NCI-H345 treated with DMSO at 0.1 percent for 48 hours (cell line): ENCODE results near the gene HRH1.

ENCODE experiments used
- DNase-seq: peaks from one replicate; lab custom pipeline; 2025; ENCODE audit not compliant: unreplicated experiment; lab: John Stamatoyannopoulos, UW

HRH1 gene

DNA sequence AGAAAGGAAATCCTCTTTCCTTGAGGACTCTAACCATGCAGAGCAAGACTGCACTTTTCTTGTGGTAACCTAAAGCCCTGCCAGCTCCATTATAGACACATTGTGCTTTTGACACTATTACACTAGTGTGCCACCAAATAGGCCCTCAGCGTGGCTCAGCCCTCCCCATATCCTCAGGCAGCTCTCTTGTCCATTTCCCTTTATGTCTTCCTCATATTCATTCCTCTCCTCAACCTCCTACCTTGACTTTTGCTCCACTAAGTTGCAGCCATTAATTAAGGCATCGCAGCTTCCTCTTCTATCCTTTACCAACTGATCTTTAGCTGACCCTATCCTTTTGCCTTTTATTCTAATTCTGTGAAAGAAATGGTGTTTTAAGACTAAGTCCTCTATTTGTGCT lies 121.6 kb downstream of the HRH1 start:
- DNase-seq, result no peak

DNA sequence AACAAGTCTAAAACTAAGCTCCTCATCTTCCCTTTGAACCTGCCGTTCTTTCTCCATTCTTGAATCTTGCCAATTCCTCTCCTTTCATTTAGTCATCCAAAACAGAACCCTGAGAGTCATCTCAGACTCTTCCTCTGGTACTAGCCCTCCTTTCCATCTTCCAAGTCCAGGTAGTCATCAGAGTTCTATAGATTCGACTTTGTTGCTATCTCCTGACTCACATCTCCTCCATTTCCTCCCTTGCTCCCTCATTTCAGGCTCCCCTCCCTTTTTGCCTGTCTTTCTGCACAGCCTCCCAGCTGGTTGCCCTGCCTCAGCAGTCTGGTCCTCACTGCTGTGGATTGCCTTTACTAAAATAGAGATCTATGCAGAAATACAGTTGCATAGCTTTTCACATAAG lies 122.6 kb downstream of the HRH1 start:
- no peak for DNase-seq

DNA sequence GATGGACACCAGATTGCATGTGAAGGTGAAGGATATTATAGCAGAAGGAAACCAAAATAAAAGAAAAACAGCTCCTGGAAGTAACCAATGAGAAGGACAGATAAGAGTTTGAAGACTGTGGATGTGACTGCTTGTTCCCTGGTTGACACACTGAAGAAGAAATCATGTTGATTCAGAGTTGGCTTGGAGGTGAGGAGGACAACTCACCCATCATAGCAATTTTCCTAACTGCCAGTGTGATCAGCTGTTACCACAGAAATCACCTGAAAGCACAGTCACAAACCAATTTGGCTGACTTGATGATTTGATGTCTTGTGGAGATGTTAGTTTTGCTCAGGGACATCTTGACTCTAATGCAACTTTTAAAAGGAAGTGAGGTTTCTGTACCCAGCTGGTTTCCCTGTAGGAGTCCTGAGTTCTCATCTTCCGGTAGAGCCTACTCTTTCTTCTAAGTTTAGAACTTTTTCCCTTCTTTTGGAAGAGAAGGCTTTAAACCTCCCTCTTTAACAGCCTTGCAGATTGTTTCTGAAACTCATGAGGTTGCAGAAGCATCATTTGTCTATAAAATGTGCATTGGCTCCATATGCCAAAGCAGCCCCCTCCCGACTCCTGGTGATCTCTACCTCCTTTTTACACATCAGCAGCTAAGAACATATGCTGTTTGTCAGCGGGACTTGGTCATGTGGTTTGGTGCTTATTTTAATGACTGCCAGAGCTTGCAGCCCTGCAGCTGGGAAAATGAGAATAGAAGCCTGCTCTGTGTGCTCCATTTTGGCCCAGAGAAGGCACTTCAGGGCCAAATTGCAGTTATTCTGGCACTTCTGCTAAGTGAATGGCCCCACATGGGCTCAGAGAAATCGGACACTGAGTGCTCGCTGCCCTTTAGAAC lies 128.2 kb downstream of the HRH1 start:
- no peak for DNase-seq

DNA sequence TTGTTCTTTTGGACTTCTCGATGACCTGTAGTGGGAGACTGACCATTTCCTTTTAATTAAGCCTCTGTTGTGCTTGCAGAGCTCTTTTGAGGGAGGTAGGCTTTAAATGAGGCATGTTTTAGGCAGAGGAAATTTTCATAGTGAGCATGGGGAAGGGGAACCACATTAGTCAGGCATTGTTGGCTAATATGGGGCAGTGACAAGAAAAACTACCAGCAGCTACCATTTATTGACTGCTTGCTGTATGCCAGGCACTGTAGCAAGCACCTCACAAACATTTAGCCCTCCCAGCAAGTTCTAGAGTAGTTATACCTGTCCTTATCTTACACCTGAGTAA lies 128.8 kb downstream of the HRH1 start:
- no peak for DNase-seq

DNA sequence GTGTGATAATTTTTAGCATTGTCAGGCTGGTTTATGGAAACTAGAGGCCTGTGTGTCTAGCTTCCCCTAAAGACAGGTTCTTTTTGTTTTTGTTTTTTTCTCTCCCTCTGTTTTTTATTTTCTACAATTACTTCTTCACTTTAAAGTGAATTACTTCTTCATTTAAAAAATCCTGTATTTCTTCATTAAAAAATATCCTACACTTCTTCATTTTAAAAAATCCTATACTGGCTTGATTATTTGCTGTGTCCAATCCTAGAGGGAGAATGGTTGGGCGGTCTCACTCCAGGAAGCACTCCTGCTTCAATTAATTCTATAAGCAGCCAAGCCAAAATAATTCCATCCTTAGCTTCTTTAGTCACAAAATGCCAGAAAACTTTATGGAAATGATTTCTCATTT lies 129.7 kb downstream of the HRH1 start:
- no peak for DNase-seq

DNA sequence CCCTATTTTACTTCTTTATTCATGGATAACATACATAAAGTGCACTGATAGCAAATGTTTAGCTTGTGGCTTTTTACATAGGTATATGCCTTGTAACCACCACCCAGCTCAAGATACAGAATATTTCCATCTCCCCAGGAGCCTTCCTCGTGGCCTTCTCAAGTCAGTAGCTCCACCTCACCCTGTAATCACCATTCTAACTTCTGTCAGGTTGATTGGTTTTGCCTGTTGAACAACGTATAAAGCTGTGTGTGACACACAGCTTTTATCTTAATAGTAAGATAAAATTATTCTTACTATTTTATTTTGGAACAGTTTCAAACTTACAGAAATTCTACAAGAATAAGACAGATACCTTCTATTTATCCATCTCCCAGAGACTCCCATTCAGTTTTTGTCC lies 131.2 kb downstream of the HRH1 start:
- no peak for DNase-seq

DNA sequence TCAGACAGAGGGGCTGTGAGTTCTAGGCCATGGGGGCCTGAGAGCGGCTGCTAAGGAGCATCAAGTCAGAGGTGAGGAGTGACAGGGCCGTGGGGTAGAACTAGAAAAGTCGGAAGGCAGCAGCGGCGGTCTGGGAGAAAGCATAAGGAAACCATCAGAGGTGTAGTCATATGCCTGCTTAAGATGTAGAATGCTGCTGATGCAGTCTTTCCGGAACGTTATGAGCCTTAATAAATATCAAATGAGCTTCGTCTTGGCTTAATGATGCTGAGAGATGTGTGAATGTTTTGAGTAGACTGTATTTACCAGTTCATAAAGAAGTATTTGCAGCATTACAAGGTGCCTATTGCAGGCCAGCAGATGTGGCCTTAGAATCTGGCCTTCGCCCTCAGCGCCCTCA lies 133.1 kb downstream of the HRH1 start:
- DNase-seq, result no peak

DNA sequence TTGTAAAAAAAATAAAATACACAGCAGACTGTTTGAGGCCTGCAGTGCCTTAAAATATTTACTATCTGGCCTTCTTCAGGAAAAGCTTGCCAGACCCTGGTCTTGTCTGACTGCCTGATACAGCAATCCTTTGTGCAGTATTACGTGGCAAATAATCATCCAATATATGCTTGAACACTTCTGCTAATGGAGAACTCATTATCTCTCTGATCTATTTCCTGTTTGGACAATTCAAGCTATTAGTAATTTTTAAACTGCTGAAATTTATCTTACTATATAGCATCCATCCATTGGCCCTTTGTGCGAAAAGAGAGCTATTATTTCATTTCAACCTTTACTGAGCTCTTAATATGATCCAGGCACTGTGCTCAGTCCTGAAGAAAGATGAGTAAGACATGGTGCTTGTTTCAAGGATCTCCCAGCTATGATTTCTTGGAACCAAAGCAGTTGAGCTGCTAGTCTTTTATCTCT lies 133.8 kb downstream of the HRH1 start:
- DNase-seq, result no peak

DNA sequence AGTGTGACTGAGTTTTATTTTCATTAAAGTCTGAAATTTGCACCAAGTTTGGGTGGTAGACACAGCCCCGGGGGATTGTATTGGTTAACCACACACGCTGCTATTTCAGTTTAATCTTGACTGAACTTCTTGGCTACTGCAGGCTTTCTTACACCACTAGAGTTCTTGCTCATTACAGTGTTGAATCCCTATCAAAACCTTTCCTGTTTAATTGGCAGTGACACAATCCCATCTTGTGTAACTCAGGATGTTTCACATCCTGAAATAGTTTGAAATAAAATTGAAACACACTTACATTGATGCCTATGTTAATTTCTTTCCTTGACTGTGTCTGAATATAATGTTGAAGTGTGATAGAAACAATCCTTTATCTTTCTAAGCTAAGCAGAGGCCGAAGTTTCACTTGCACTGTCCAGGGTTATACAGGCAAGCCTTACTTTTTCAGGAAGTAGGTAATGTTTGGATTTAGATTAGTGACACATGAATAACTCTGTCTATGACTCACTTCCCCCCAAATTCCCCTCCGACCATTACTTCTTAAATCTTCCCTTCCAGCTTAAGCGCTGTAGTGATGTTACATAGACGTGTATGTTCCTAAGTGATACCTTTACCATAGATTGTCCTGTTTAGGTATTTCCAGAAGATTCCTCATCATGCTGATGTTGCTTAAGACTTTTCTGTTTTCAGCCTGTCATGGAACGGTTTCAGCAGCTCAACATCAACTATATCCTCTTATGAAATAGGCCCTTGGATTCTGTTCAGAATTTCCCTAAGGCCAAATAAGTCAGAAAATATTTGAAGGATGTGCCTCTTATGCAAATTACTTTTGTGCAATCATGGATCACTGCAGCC lies 134.7 kb downstream of the HRH1 start:
- DNase-seq, result no peak

DNA sequence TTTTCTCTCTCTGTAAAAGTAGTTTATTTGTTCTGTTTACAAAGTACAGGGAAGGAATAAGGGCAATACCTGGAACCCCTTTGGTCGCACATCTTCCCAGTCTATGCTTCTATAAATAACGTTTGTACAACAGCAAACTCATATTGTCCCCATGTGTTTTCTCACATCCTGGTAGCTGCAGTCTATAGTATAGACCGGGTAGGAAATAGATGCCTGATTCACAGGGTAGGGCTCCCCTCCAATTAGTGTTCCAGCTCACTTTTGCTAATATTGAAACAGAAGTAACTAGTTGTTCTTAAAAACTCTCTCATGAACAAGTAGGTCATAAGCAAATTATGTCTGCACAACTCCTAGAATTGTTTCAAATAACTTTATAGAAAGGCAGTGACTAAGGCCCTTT lies 135.6 kb downstream of the HRH1 start:
- DNase-seq, result no peak

DNA sequence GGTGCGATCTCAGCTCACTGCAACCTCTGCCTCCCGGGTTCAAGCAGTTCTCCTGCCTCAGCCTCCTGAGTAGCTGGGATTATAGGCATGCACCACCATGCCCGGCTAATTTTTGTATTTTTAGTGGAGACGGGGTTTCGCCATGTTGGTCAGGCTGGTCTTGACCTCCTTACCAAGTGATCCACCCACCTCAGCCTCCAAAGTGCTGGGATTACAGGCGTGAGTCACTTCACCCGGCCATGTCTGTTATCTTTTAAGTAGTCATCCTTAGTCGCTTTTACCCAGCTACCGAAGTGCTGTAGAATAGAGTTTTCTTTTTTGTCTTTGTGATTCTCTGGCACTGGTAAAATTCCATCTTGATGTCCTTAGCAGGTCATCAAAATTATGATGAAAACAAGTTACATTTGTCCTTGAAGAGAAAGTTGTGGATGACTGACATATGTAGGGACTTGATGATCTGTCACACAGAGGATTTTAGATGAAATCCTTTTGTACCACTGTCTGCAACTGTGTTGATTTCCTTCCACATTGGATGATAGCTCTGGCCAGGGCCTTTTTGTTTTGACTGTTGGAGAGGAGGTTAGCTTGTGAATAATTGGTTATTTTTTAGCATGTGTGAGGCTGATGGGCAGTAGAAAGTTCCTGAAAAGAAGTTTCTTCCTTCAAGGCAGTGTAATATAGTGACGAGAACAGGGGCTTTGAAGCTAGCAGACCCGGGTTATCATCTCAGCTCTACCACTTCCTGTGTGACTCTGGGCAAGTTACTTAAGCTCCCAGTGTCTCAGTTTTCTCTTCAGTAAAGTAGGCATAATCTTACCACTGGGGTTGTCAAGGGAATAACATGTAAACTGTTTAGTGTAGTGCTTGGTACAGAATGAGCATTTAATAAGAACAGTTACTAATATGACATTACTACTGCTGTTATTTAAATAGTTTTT lies 136.7 kb downstream of the HRH1 start:
- DNase-seq, result no peak

DNA sequence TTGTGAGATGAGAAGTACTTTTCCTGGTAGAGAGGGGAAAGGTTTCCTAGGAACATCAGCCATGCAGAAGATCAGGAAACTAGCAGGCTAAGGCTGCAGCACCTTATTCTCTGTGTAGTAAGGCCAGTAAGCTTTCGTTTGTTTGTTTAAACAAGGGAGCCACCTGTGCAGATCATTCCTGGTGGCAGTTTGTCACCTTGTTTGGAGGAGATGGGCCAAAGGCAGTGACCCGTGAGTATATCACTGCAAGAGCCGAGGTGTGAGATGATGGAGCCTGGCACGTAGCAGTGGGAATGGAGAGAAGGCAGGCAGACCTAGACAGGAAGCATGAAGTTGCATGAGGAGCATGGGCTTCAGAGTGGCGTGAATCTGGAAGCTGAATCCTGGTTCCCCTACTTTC lies 137.5 kb downstream of the HRH1 start:
- DNase-seq, result no peak

DNA sequence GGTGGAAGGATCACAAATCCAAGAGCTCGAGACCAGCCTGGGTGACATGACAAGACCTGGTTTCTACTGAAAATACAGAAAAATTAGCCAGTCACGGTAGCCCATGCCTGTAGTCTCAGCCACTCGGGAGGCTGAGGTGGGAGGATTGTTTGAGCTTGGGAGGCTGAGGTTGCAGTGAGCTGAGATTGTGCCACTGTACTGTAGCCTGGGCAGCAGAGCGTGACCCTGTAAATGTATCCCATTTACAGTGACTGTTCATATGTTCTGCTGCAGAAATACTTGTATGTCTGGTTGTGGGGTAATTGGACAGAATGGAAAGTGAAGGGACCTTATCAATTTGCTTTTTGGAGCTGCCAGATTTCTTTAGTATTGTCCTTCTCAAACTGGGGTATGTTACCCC lies 142.8 kb downstream of the HRH1 start:
- no peak for DNase-seq

DNA sequence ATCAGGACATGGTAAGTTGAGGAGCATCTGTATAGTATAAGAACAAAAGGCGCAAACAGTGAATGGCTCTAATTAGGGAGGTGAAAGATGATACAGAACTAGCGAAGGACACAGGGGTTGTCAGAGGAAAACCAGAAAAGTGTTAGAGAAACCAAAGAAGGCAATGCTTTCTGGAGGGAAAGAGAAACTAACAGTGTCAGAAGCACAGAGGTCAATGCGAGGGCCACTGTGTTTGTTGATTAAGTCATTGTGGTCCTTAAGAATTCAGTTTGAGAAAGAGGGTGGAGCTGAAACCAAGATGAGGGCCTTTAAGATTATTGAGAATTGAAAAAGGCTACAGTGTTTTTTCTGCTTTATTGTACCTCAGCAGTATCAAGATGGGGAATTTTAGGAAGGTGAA lies 146.7 kb downstream of the HRH1 start:
- no peak for DNase-seq

DNA sequence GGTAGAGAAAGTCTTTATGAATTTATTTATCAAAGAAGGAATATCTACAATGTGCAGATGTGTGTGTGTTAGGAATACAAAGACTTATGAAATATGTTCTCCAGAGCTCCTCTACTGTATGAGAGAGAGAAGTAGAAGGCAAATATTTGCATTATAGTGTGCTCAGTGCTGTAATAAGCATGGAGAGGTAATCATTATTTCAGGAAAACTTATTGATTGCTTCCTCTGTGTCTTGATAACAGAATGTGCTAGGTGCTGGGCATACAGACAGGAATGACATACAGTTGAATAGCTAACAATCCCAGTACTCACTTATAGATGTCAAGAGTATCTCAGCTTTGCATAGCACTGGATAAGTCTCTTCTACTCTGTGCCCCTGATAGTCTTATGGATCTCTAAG lies 148.2 kb downstream of the HRH1 start:
- DNase-seq, result no peak

DNA sequence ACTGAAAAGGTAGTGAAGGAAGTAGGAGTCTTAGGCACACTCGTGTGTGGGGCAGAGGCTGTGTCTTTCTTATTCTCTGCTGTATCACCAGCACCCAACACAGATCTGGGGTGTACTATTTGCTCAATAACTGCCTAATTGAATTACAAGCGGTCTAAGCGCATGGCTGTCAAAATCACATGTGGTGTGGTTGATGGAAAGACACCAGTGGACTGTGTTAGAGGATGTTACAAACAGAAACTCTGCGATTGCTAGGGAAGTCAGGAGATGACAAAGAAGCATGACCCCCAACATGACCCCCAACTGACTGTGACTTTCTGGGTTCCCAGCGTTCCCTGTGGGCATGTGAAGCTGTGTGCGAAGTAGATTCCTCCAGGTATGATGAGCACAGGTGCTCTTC lies 149.9 kb downstream of the HRH1 start:
- DNase-seq, result no peak

DNA sequence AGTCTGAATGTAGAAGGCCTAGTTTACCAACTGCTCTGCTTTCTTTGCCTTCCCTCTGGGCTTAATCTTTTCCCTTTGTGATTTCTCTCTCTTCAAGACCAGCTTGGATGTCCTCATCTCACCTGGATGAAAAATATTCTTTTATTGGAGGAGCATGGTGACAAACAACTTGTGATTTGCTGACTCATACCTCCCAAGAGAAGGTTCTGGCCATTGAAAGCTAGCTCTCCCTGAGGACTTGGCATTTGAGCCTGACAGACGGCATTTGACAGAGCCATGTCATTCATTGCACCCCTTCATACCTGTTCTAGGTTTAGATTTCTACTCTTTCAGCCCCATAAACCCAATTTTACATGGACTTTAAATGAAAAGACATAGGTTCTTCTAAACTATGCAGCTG lies 151.2 kb downstream of the HRH1 start:
- no peak for DNase-seq

DNA sequence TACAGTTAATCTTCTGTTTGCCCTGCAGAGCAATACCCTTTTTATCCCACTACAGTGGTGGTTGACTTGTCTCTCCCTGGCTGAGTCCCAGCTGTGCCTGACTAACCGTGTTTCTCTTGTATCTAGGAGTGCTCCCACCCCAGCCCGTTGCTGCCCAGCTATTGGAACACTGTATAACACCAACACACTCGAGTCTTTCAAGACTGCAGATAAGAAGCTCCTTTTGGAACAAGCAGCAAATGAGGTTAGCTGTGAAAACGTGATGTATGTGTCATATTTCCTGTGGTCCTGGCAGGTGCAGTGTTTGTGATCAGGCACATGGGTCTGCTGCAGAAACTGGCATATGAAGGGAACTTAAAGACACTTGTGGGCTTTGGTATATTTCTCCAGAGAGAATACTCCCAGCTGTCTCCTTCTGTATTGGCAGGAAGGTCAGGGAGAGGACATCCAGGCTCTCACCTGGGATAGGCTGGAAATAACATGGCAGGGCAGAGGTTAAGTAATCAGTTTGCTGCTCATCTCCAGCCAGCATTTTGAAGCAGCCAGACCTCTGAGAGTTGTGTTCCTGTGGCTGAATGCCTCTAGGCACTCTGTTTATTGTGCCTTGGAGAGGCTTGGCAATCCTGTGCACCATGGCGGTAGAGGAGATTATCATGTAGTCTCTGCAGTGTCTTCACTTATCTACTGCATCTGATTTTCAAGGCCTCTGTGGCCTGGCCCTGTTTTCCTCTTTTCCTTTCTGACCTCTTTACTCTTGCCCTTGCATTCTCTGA lies 152.7 kb downstream of the HRH1 start:
- DNase-seq, result no peak

DNA sequence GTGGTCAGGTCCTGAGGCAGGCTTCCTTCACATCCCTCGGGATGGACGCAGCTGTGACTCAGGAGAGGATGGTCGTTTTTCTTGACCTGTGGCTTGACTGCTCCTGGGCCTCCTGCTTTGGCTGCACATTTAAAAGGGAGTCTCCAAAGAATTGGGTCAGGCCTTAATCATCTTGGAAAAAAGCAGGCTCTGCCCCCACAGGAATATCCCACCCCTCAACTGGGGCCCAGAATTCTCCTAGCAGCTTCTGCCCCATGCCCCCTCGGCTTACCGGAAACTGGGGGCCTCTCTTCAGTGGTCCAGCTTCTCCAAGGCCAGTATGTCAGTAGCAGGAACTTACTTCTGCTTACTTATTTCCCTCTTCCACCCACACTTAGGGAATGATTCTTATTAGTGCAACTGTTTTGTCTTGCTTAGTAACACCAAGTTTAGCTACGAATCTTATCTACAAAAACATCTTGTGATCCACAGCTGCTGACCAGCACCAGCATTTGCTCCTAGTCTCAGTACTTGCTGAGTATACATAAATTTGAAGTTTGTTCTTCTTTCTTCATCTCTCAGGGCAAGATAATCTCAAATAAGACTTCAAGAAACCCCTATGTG lies 153.6 kb downstream of the HRH1 start:
- no peak for DNase-seq

DNA sequence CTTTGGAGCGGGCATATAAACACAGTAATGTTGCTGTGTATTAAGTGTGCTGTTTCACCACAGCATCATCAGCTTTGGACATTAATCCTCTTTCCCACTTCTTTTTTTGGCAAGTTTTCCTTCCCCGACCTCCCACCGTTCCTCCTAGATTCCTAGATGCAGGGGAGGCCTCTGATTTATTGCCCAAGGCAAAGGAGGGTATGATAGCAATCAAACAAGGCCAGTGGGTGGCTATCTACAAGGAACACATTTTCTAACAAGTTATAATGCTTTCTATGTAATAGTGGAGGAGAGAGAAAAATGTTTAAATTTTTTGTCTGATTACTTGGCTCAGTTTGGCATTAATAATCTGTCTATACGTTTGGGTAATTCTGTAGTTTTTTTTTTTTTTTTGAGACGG lies 156.0 kb downstream of the HRH1 start:
- DNase-seq, result no peak
